ENCODE data around the gene MALSU1.

MALSU1 gene

DNA sequence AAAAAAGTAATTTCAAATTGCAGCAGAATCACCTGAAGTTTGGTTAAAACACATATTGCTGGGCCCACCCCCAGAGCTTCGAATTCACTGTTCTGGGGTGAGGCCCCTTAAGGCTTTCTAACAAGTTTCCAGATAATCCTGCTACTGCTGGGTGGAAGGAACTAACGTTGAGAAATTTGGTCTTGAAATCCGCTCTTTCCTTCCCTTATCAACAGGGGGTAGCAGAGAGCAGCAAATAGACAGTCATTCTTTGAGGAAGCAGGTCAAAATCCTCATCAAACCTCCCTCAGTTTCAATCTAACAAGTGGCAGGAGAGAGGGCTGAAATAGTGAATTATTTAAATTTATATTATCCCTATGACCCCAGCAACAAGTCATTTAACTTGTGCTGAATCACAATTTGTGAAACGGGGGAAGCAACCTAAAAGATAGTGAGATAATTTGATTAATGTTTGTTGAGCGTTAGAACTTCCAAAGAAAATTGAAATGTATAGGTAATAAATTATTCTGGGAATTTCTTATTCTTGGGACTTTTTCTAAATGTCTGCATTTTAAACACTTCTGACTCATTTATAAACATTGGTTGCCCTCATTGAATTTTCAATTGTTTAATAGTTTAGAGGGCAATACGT lies 21.7 kb upstream of the MALSU1 start:
- H3K27ac ChIP-seq = no peak overlapping the region
- no peak overlapping the region for H3K4me3 ChIP-seq (ENCODE audit: low read depth, low read length)
- TF ChIP-seq, protein P1, sequence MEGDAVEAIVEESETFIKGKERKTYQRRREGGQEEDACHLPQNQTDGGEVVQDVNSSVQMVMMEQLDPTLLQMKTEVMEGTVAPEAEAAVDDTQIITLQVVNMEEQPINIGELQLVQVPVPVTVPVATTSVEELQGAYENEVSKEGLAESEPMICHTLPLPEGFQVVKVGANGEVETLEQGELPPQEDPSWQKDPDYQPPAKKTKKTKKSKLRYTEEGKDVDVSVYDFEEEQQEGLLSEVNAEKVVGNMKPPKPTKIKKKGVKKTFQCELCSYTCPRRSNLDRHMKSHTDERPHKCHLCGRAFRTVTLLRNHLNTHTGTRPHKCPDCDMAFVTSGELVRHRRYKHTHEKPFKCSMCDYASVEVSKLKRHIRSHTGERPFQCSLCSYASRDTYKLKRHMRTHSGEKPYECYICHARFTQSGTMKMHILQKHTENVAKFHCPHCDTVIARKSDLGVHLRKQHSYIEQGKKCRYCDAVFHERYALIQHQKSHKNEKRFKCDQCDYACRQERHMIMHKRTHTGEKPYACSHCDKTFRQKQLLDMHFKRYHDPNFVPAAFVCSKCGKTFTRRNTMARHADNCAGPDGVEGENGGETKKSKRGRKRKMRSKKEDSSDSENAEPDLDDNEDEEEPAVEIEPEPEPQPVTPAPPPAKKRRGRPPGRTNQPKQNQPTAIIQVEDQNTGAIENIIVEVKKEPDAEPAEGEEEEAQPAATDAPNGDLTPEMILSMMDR (IDR thresholded peaks at IDR 0.05; ENCODE audit: low read depth, low read length, missing control alignments) = peak; percentile 85
- H3K36me3 ChIP-seq (replicated peaks) = no peaks in the 10 kb centered on the region
- no peaks in the 10 kb centered on the region for H3K27me3 ChIP-seq (replicated peaks)
- in situ Hi-C loops (cut with HindIII; ENCODE audit: low pct_ligation_motif_present, low sequenced_read_pairs) = loop anchor here (10.0 kb wide), 1 partner anchor 247 kb away; no protein-coding TSS in a partner anchor
- DNase-seq = peak; percentile 57

DNA sequence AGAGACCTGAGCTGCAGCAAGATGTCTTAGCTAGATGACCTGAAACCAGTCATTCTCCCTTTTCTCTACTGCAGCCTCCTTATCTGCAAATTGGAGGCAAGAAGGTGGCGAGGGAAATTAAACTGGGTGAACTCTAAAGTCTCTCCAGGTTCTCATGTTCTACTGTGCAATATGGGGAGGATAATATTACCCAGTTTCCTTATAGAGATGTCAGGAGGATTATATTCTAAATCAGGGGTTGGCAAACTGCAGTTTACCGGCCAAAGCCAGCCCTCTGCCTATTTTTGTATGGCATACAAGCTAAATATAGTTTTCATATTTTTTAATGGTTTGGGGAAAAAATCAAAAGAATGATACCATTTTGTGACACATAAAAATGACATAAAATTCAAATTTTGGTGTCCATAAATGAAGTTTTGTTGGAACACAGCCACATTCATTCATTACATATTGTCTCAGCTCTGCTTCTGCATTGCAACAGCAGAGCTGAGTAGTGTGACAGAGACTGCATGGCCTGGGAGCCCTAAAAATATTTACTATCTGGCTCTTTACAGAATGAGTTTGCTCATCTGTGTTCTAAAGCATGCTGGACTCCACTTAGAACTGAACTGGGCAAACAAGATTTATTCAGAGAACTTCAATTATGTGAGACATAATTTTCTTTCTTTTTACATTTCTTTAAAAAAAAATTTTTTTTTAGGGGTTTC lies 19.2 kb upstream of the MALSU1 start:
- no peak overlapping the region for H3K4me3 ChIP-seq (ENCODE audit: low read depth, low read length)

DNA sequence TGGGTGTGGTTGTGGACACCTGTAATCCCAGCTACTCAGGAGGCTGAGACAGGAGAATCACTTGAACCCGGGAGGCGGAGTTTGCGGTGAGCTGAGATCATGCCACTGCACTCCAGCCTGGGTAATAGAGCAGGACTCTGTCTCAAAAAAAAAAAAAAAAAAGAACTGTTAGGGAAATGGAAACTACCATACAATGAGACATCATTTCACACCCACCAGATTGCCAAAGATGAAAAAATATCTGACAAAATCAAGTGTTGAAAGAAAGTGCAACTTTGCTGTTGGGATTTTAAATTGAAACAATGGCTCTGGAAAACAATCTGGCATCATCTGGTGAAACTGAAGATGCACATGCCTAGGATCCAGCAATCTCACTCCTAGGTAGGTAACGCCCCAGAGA lies 16.1 kb upstream of the MALSU1 start:
- H3K4me3 ChIP-seq (ENCODE audit: low read depth, low read length) = no peak overlapping the region
- in situ Hi-C loops (cut with HindIII; ENCODE audit: low pct_ligation_motif_present, low sequenced_read_pairs) = no loop called here
- H3K36me3 ChIP-seq (replicated peaks) = no peaks in the 10 kb centered on the region
- no peaks in the 10 kb centered on the region for H3K27me3 ChIP-seq (replicated peaks)
- TF ChIP-seq, protein P1 (IDR thresholded peaks at IDR 0.05; ENCODE audit: low read depth, low read length, missing control alignments) = no peak
- H3K27ac ChIP-seq = no peak overlapping the region
- no peak for DNase-seq

More for the DNA sequence above, 19.2 kb upstream of the MALSU1 start:
- no peak for DNase-seq
- TF ChIP-seq, protein P1 (IDR thresholded peaks at IDR 0.05; ENCODE audit: low read depth, low read length, missing control alignments) = no peak
- Histone ChIP-seq H3K36me3 (replicated peaks) (no peaks in the 10 kb centered on the region), H3K27ac (no peak overlapping the region), H3K27me3 (replicated peaks) (no peaks in the 10 kb centered on the region)
- in situ Hi-C loops (cut with HindIII; ENCODE audit: low pct_ligation_motif_present, low sequenced_read_pairs) = loop anchor here (10.0 kb wide), 1 partner anchor 245 kb away; no protein-coding TSS in a partner anchor

DNA sequence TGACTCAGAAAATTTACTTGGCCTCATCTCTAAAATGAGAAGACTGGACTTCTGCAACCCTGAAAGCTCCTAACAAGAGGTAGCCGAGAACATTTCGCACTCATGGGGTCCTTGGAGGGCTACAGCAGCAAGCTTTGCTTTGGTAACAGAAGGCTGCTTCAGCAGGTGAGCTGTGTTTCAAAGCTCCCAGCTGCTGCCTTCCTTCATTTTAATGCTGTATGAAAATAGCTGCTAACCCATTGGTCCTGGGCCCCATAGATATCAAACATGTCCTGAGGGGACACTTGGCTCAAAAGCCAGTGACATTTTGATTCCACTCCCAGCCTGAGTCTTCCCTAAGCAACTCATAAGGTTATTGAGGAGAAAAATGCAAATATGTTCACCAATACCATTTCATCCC lies 14.3 kb upstream of the MALSU1 start:
- DNase-seq = no peak
- Histone ChIP-seq H3K4me3 (ENCODE audit: low read depth, low read length) (no peak overlapping the region), H3K36me3 (replicated peaks) (no peaks in the 10 kb centered on the region), H3K27ac (no peak overlapping the region), H3K27me3 (replicated peaks) (no peaks in the 10 kb centered on the region)
- in situ Hi-C loops (cut with HindIII; ENCODE audit: low pct_ligation_motif_present, low sequenced_read_pairs) = no loop called here
- TF ChIP-seq, protein P1 (IDR thresholded peaks at IDR 0.05; ENCODE audit: low read depth, low read length, missing control alignments) = no peak

DNA sequence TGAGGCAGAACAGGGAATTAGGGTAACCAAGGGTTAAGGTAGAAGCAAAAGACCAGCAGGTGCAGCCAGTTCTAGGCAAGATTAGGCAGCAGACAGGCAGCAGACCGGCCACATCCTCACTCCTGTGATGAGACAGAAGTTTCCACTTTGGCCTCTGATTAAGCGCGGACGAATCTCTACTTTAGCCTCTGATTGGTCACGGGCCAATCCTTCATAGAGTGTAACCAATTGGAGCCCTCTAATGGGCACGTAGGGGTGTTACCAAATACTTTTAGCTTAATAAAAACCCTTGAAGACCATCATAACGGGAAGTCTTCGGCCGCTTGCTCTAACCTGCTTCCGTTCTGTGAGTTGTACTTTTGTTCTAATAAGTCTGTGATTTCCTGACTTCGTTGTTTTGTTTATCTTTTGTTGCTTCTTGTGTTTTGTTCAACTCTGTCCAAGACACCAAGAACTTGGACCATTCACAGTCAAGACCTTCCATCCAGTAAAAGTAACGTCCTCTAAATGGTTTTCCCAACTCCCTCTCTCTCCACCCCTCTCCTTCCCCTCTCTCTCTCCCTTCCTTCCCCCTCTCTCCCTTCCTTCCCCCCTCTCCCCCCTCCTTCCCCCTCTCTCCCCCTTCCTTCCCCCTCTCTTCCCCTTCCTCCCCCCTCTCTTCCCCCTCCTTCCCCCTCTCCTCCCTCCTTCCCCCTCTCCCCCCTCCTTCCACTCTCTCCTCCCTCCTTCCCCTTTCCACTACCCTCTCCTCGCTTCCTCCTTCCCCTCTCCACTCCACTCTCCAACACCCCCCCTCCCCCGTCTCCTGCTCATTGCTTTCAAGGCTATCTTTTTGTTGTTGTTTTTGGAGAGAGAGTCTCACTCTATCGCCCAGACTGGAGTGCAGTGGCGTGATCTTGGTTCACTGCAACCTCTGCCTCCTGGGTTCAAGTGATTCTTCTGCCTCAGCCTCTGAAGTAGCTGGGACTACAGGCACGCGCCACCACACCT lies 13.2 kb upstream of the MALSU1 start:
- in situ Hi-C loops (cut with HindIII; ENCODE audit: low pct_ligation_motif_present, low sequenced_read_pairs) = no loop called here
- Histone ChIP-seq H3K27ac (no peak overlapping the region), H3K36me3 (replicated peaks) (no peaks in the 10 kb centered on the region), H3K4me3 (ENCODE audit: low read depth, low read length) (no peak overlapping the region), H3K27me3 (replicated peaks) (no peaks in the 10 kb centered on the region)
- TF ChIP-seq, protein P1 (IDR thresholded peaks at IDR 0.05; ENCODE audit: low read depth, low read length, missing control alignments) = no peak
- DNase-seq = no peak
